ENCODE measurements around the gene GABRR3. TPM values are rescaled to one million over a fixed set of nuclear protein-coding genes. Genes with fewer than 3 reads are reported as not detected.

The GABRR3 gene
- total RNA-seq, 2 experiments from 2014 or later: not detected

- H3K4me1 Mint-ChIP-seq (ENCODE audit: low read depth): no peaks in the 10 kb centered on the region
- no peak for DNase-seq
- POLR2A ChIA-PET: no interaction called here
- CTCF ChIA-PET: no interaction called here
- peaks cover 66% of the 10 kb centered on the region for H3K36me3 Mint-ChIP-seq
- H3K4me3 Mint-ChIP-seq: no peak overlapping the region
- H3K9me3 Mint-ChIP-seq: no peaks in the 10 kb centered on the region
- intact Hi-C loops (cut with micrococcal nuclease): no loop called here
- H3K27ac Mint-ChIP-seq: no peak overlapping the region
- no peaks in the 10 kb centered on the region for H3K27me3 Mint-ChIP-seq
These were observed 85.4 kb downstream of the GABRR3 start for GRCh38 chr3:97949743-97950142.

DNA sequence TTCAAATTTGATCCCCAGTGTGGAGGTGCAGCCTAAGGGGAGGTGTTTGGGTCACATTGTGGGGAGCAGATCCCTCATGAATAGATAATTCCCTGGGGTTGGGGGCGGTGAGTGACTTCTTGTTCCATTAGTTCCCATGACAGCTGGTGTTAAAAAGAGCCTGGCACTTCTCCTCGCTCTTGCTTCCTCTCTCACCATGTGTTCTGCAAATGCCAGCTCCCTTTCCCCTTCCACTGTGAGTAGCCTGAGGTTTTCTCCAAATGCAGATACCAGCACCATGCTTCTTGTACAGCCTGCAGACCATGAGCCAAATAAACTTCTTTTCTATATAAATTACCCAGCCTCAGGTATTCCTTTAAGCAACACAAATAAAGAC lies 86.0 kb downstream of the GABRR3 start:
- ChIA-PET POLR2A (no interaction called here), CTCF (no interaction called here)

GRCh38 chr3:97948351-97949109 lies 86.6 kb downstream of the GABRR3 start:
- POLR2A ChIA-PET: no interaction called here
- H3K4me3 Mint-ChIP-seq: no peak overlapping the region
- CTCF ChIA-PET: interaction anchor here (1.2 kb wide), 1 partner anchor 19 kb away, joined by 3 read pairs; no protein-coding TSS in a partner anchor
- no peaks in the 10 kb centered on the region for H3K9me3 Mint-ChIP-seq
- no peak for DNase-seq
- H3K27ac Mint-ChIP-seq: no peak overlapping the region
- H3K36me3 Mint-ChIP-seq: peaks cover 63% of the 10 kb centered on the region
- no peaks in the 10 kb centered on the region for H3K4me1 Mint-ChIP-seq (ENCODE audit: low read depth)
- H3K27me3 Mint-ChIP-seq: no peaks in the 10 kb centered on the region
- intact Hi-C loops (cut with micrococcal nuclease): no loop called here

More for the DNA sequence above, 86.0 kb downstream of the GABRR3 start:
- DNase-seq: no peak
- Mint-ChIP-seq H3K27me3 (no peaks in the 10 kb centered on the region), H3K4me3 (no peak overlapping the region), H3K27ac (no peak overlapping the region), H3K36me3 (peaks cover 64% of the 10 kb centered on the region), H3K9me3 (no peaks in the 10 kb centered on the region), H3K4me1 (ENCODE audit: low read depth) (no peaks in the 10 kb centered on the region)
- intact Hi-C loops (cut with micrococcal nuclease): no loop called here

DNA sequence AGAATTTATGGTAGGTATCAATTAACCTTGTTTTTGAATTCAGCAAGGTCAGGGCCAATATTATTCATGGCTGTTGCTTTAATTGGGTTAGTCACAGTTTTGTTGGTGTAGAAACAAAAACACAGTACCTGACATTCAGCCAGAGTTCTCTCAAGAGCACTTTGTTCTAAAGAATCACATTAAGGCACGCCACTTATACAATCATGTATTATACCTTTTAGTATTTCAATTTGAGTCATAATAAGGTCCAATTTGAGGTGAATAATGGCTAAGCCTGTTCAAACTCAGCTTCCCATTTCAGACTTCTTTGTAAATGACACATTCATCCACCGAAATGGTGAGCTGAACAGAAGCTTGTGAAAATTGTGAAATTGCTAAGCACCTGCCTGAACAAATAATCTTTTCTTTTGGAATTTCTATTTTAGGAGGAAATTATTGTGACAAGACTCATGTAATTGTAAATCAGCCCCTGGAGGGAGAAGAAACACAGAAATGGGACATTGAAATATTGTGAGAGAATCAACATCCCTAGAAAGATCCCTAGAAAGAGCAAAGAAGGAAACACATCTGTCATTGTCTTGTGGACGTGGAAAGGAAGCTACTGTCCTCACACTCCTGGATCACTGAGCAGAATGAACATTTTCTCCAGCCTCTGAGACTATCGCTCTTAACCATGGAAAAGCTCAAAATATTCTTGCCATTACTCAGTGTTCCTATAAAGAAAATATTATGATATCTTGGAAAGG lies 92.1 kb downstream of the GABRR3 start:
- peaks cover 15% of the 10 kb centered on the region for H3K4me1 Mint-ChIP-seq (ENCODE audit: low read depth)
- CTCF ChIA-PET: interaction anchor here (0.7 to 3.2 kb wide), 3 partner anchors 14 to 79 kb away, joined by 3 to 18 read pairs (median 4); no protein-coding TSS in a partner anchor
- intact Hi-C loops (cut with micrococcal nuclease): loop anchor here (2.0 to 5.0 kb wide), 6 partner anchors 28 to 150 kb away; no protein-coding TSS in a partner anchor
- H3K9me3 Mint-ChIP-seq: no peaks in the 10 kb centered on the region
- POLR2A ChIA-PET: interaction anchor here (1.0 to 1.3 kb wide), 2 partner anchors 26 to 122 kb away, joined by 3 read pairs; partner anchors contain the start of gene CRYBG3
- DNase-seq: no peak
- no peaks in the 10 kb centered on the region for H3K27me3 Mint-ChIP-seq
- H3K4me3 Mint-ChIP-seq: no peak overlapping the region
- no peak overlapping the region for H3K27ac Mint-ChIP-seq
- H3K36me3 Mint-ChIP-seq: peaks cover 30% of the 10 kb centered on the region

- H3K4me3 Mint-ChIP-seq: no peak overlapping the region
- intact Hi-C loops (cut with micrococcal nuclease): loop anchor here (5.0 kb wide), 2 partner anchors 82 to 103 kb away; no protein-coding TSS in a partner anchor
- H3K9me3 Mint-ChIP-seq: no peaks in the 10 kb centered on the region
- DNase-seq: no peak
- ChIA-PET POLR2A (no interaction called here), CTCF (no interaction called here)
- peaks cover 21% of the 10 kb centered on the region for H3K4me1 Mint-ChIP-seq (ENCODE audit: low read depth)
- no peak overlapping the region for H3K27ac Mint-ChIP-seq
- H3K36me3 Mint-ChIP-seq: peaks cover 22% of the 10 kb centered on the region
- H3K27me3 Mint-ChIP-seq: no peaks in the 10 kb centered on the region
These were observed 95.1 kb downstream of the GABRR3 start for GRCh38 chr3:97940034-97940433.

- Mint-ChIP-seq H3K9me3 (no peaks in the 10 kb centered on the region), H3K4me3 (no peak overlapping the region), H3K27ac (no peak overlapping the region), H3K4me1 (ENCODE audit: low read depth) (peaks cover 24% of the 10 kb centered on the region), H3K36me3 (peaks cover 20% of the 10 kb centered on the region), H3K27me3 (no peaks in the 10 kb centered on the region)
- ChIA-PET CTCF (no interaction called here), POLR2A (no interaction called here)
- intact Hi-C loops (cut with micrococcal nuclease): no loop called here
- DNase-seq: no peak
These were observed 95.7 kb downstream of the GABRR3 start for GRCh38 chr3:97939401-97939800.

GRCh38 chr3:97938444-97938843 lies 96.7 kb downstream of the GABRR3 start:
- H3K4me1 Mint-ChIP-seq (ENCODE audit: low read depth): peaks cover 24% of the 10 kb centered on the region
- H3K4me3 Mint-ChIP-seq: no peak overlapping the region
- POLR2A ChIA-PET: no interaction called here
- H3K27me3 Mint-ChIP-seq: no peaks in the 10 kb centered on the region
- CTCF ChIA-PET: interaction anchor here (1.6 kb wide), 1 partner anchor 85 kb away, joined by 4 read pairs; no protein-coding TSS in a partner anchor
- H3K27ac Mint-ChIP-seq: no peak overlapping the region
- intact Hi-C loops (cut with micrococcal nuclease): no loop called here
- no peak for DNase-seq
- no peaks in the 10 kb centered on the region for H3K9me3 Mint-ChIP-seq
- peaks cover 16% of the 10 kb centered on the region for H3K36me3 Mint-ChIP-seq

- Mint-ChIP-seq H3K9me3 (no peaks in the 10 kb centered on the region), H3K4me1 (ENCODE audit: low read depth) (peaks cover 11% of the 10 kb centered on the region), H3K36me3 (peaks cover 10% of the 10 kb centered on the region), H3K4me3 (no peak overlapping the region), H3K27ac (no peak overlapping the region), H3K27me3 (no peaks in the 10 kb centered on the region)
- no peak for DNase-seq
- intact Hi-C loops (cut with micrococcal nuclease): no loop called here
- CTCF ChIA-PET: interaction anchor here (1.6 kb wide), 1 partner anchor 86 kb away, joined by 4 read pairs; no protein-coding TSS in a partner anchor
- POLR2A ChIA-PET: no interaction called here
These were observed 97.9 kb downstream of the GABRR3 start for GRCh38 chr3:97937205-97937604.

DNA sequence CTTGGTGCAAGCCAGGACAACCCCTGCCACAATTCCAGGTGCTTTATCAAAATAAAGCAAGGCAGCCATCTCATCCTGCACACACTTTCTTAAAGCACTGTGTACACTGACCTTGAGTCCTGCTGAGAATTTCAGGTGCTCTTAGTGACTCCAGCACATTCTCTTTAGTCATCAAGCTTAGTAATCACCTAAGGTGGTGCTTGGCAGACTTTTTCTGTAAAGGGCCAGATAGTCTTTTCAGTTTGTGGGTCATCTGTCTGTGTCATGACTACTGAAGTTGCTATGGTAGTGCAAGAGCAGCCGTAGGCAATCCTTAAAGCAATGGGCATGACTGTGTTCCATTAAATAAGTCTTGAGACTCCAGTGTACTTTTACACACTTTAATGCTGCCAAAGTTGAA lies 99.3 kb downstream of the GABRR3 start:
- H3K9me3 Mint-ChIP-seq: no peaks in the 10 kb centered on the region
- H3K27me3 Mint-ChIP-seq: no peaks in the 10 kb centered on the region
- H3K27ac Mint-ChIP-seq: no peak overlapping the region
- no peak for DNase-seq
- ChIA-PET CTCF (no interaction called here), POLR2A (interaction anchor here (1.2 kb wide), 1 partner anchor 120 kb away, joined by 3 read pairs; no protein-coding TSS in a partner anchor)
- H3K4me3 Mint-ChIP-seq: no peak overlapping the region
- H3K4me1 Mint-ChIP-seq (ENCODE audit: low read depth): peaks cover 9% of the 10 kb centered on the region
- intact Hi-C loops (cut with micrococcal nuclease): no loop called here
- H3K36me3 Mint-ChIP-seq: peaks cover 10% of the 10 kb centered on the region

Other genes starting within 250 kb of the GABRR3 start
- 1 to 10 TPM; 6.4 to 6.9 TPM for gene CRYBG3, start 213.3 kb downstream of the GABRR3 start, total RNA-seq
- 10 to 100 TPM; 35.9 to 36.1 TPM for gene RIOX2, start 62.9 kb downstream of the GABRR3 start, total RNA-seq
- gene OR5AC2, start 51.9 kb upstream of the GABRR3 start, total RNA-seq: not detected
- gene OR5H1, start 95.4 kb upstream of the GABRR3 start, total RNA-seq: not detected
- gene OR5H14, start 112.2 kb upstream of the GABRR3 start, total RNA-seq: not detected
- gene OR5H15, start 131.4 kb upstream of the GABRR3 start, total RNA-seq: not detected
- not detected for gene OR5H6, start 228.9 kb upstream of the GABRR3 start, total RNA-seq
- not detected for gene OR5H2, start 247.2 kb upstream of the GABRR3 start, total RNA-seq

All from activated CD4-positive, alpha-beta memory T cell treated with anti-CD3 and anti-CD28 coated beads for 36 hours (primary cell).